GM12874 (cell line): ENCODE measurements around the gene CFAP91.

ENCODE experiments used
- CTCF ChIP-seq: IDR thresholded peaks from 2 replicates; pipeline ENCODE4 v1.5.1; 2011; ENCODE audit warnings: low read depth, mild to moderate bottlenecking, control low read depth, low read length, moderate library complexity; ENCODE audit not compliant: insufficient read depth

Gene CFAP91

GRCh38 chr3:119715105-119715504, 12.3 kb downstream of the CFAP91 start:
- TF ChIP-seq CTCF = no peak

- no peak for TF ChIP-seq CTCF
Measured at GRCh38 chr3:119716998-119717397, 14.2 kb downstream of the CFAP91 start.

DNA sequence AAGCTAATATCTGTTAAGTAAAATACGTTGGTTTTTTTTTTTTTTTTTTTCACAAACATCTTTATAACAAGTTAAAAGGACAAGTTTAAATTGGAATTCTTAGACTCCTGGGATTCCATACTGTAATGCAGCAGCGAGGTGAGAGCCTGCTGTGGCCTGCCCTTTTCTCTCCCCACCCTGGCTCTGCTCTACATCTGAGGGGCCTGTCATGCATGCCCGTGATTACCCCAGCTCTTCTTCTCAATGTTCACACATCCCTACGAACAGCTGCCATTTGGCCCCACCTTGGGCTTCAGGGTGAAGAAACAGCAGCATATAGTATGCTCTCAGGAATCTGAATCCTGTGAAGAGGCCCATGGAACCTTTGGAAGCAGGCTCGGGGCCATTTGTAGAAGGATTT, 14.7 kb downstream of the CFAP91 start:
- TF ChIP-seq CTCF = no peak

- no peak for TF ChIP-seq CTCF
Measured at GRCh38 chr3:119723022-119723421, 20.2 kb downstream of the CFAP91 start.

GRCh38 chr3:119726909-119727308, 24.1 kb downstream of the CFAP91 start:
- no peak for TF ChIP-seq CTCF

DNA sequence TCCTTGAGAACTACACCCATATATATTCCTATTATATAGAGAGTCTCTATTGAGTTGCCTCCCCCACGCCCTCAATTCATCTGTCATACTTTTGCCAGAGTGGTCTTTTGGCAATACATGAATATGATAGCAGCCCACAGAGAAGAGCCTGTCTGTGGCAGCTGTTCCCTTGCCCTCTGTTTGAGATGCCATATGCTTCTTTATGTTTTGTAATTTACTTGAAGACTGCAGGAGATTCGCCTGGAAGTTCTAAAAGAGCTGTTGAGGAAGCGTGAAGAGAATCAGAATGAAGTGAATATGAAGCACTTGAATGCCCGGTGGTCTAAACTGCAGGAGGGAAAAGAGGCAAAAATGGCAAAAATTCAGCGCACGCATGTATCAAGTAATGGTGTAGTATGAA, 27.2 kb downstream of the CFAP91 start:
- TF ChIP-seq CTCF = no peak

- TF ChIP-seq CTCF = no peak
Measured at GRCh38 chr3:119731560-119732343, 28.9 kb downstream of the CFAP91 start.

- no peak for TF ChIP-seq CTCF
Measured at GRCh38 chr3:119733812-119734211, 31.0 kb downstream of the CFAP91 start.
